H9 (cell line): Measurements from ENCODE around the gene NR3C2. TPM values are rescaled to one million over a fixed set of nuclear protein-coding genes. Genes with fewer than 3 reads are reported as not detected.

Experiments
- DNase-seq: peaks from one replicate; pipeline ENCODE4 v3.0.0-alpha.2; 2017
- H2AFZ ChIP-seq: one replicate; pipeline ENCODE4 v1.6.1; 2013; ENCODE audit warnings: mild to moderate bottlenecking, low read length, control low read depth, moderate library complexity
- H2AK5ac ChIP-seq: 2 replicates; pipeline ENCODE4 v1.6.1; 2013; ENCODE audit warnings: low read length, control low read depth, mixed read lengths; ENCODE audit not compliant: insufficient read length
- H2BK120ac ChIP-seq: one replicate; pipeline ENCODE4 v1.6.1; 2013; ENCODE audit warnings: low read depth, mild to moderate bottlenecking, low read length, control low read depth, inconsistent platforms; ENCODE audit not compliant: poor library complexity, severe bottlenecking
- H2BK12ac ChIP-seq: 2 replicates; pipeline ENCODE4 v1.6.1; 2013; ENCODE audit warnings: low read length, control low read depth, mixed read lengths, low read depth; ENCODE audit not compliant: insufficient read length
- H2BK15ac ChIP-seq: 2 replicates; pipeline ENCODE4 v1.6.1; 2013; ENCODE audit warnings: low read depth, low read length, control low read depth
- H2BK20ac ChIP-seq: one replicate; pipeline ENCODE4 v1.6.1; 2013; ENCODE audit warnings: low read depth, mild to moderate bottlenecking, low read length, control low read depth, inconsistent platforms; ENCODE audit not compliant: poor library complexity, severe bottlenecking
- H2BK5ac ChIP-seq: 2 replicates; pipeline ENCODE4 v1.6.1; 2013; ENCODE audit warnings: low read length, control low read depth, mixed read lengths; ENCODE audit not compliant: insufficient read length
- H3K14ac ChIP-seq: 2 replicates; pipeline ENCODE4 v1.6.1; 2013; ENCODE audit warnings: low read length, control low read depth; ENCODE audit not compliant: insufficient read depth
- H3K18ac ChIP-seq: 2 replicates; pipeline ENCODE4 v1.6.1; 2013; ENCODE audit warnings: low read depth, mild to moderate bottlenecking, mixed read lengths, low read length, control low read depth; ENCODE audit not compliant: insufficient read length
- H3K23ac ChIP-seq: 2 replicates; pipeline ENCODE4 v1.6.1; 2013; ENCODE audit warnings: low read length, control low read depth, mixed read lengths, low read depth; ENCODE audit not compliant: insufficient read length
- H3K23me2 ChIP-seq: 2 replicates; pipeline ENCODE4 v1.6.1; 2013; ENCODE audit warnings: low read depth, mild to moderate bottlenecking, mixed read lengths, low read length, control low read depth; ENCODE audit not compliant: insufficient read length, poor library complexity, severe bottlenecking
- H3K27ac ChIP-seq: 2 replicates; pipeline ENCODE4 v1.5.1; 2013; ENCODE audit warnings: low read length, control low read depth, mixed read lengths, low read depth; ENCODE audit not compliant: insufficient read length
- H3K27me3 ChIP-seq: 2 replicates; pipeline ENCODE4 v1.6.1; 2013; ENCODE audit warnings: low read length, control low read depth, inconsistent platforms; ENCODE audit not compliant: insufficient read depth
- H3K4ac ChIP-seq: 2 replicates; pipeline ENCODE4 v1.6.1; 2013; ENCODE audit warnings: low read depth, mild to moderate bottlenecking, control low read depth, inconsistent platforms, low read length, moderate library complexity
- H3K4me1 ChIP-seq: 2 replicates; pipeline ENCODE4 v1.6.1; 2013; ENCODE audit warnings: low read length, control low read depth, inconsistent platforms; ENCODE audit not compliant: insufficient read depth
- H3K4me2 ChIP-seq: 2 replicates; pipeline ENCODE4 v1.6.1; 2013; ENCODE audit warnings: low read length, control low read depth, mixed read lengths; ENCODE audit not compliant: insufficient read length, insufficient read depth
- H3K56ac ChIP-seq: 2 replicates; pipeline ENCODE4 v1.6.1; 2013; ENCODE audit warnings: low read depth, mild to moderate bottlenecking, mixed read lengths, low read length, control low read depth; ENCODE audit not compliant: insufficient read length
- H3K79me1 ChIP-seq: 2 replicates; pipeline ENCODE4 v1.6.1; 2013; ENCODE audit warnings: low read depth, mild to moderate bottlenecking, moderate library complexity, low read length, control low read depth, inconsistent platforms; ENCODE audit not compliant: insufficient read depth, poor library complexity, severe bottlenecking
- H3K79me2 ChIP-seq: 2 replicates; pipeline ENCODE4 v1.6.1; 2013; ENCODE audit warnings: low read length, control low read depth, inconsistent platforms; ENCODE audit not compliant: insufficient read depth
- H3K9ac ChIP-seq: 2 replicates; pipeline ENCODE4 v1.6.1; 2013; ENCODE audit warnings: low read length, control low read depth, mixed read lengths; ENCODE audit not compliant: insufficient read length; ENCODE audit errors: extremely low read depth
- H3K9me3 ChIP-seq: one replicate; pipeline ENCODE4 v1.6.1; 2013; ENCODE audit warnings: low read depth, low read length, inconsistent platforms; ENCODE audit not compliant: control insufficient read depth
- H3T11ph ChIP-seq: one replicate; pipeline ENCODE4 v1.6.1; 2013; ENCODE audit warnings: mild to moderate bottlenecking, low read length, control low read depth, inconsistent platforms
- H4K20me1 ChIP-seq: one replicate; pipeline ENCODE4 v1.6.1; 2013; ENCODE audit not compliant: control insufficient read depth, insufficient read length, insufficient read depth
- H4K5ac ChIP-seq: 2 replicates; pipeline ENCODE4 v1.6.1; 2013; ENCODE audit warnings: low read depth, mild to moderate bottlenecking, mixed read lengths, low read length, control low read depth; ENCODE audit not compliant: insufficient read length
- H4K8ac ChIP-seq: replicated peaks from 2 replicates; pipeline ENCODE4 v1.6.1; 2013; ENCODE audit warnings: low read length, control low read depth, mixed read lengths, low read depth; ENCODE audit not compliant: insufficient read length
- H4K91ac ChIP-seq: 2 replicates; pipeline ENCODE4 v1.6.1; 2013; ENCODE audit warnings: low read depth, mild to moderate bottlenecking, moderate library complexity, mixed read lengths, low read length, control low read depth; ENCODE audit not compliant: insufficient read length
- H3K27ac Mint-ChIP-seq, 3 experiments: 2 replicates in 2 of 3; 3 replicates in 1 of 3; pipeline ENCODE4 v1.8.0; 2020 to 2021; ENCODE audit warnings: mixed read lengths in 3 of 3, mild to moderate bottlenecking in 1 of 3, moderate library complexity in 1 of 3
- H3K27me3 Mint-ChIP-seq: 2 replicates; pipeline ENCODE4 v1.8.0; 2021; ENCODE audit warnings: low read depth, mild to moderate bottlenecking, moderate library complexity, mixed read lengths
- H3K36me3 Mint-ChIP-seq, 3 experiments: 2 replicates in 2 of 3; 3 replicates in 1 of 3; pipeline ENCODE4 v1.8.0; 2020 to 2021; ENCODE audit warnings: low read depth in 3 of 3, mixed read lengths in 3 of 3; ENCODE audit not compliant: insufficient read depth in 1 of 3
- H3K4me1 Mint-ChIP-seq, 2 experiments: 2 replicates each; pipeline ENCODE4 v1.8.0; 2020; ENCODE audit warnings: mixed read lengths in 2 of 2
- H3K4me3 Mint-ChIP-seq, 2 experiments: 2 replicates in 1 of 2; 3 replicates in 1 of 2; pipeline ENCODE4 v1.8.0; 2020 to 2021; ENCODE audit warnings: mild to moderate bottlenecking in 2 of 2, mixed read lengths in 2 of 2, moderate library complexity in 1 of 2
- H3K9me3 Mint-ChIP-seq, 2 experiments: 2 replicates in 1 of 2; 3 replicates in 1 of 2; pipeline ENCODE4 v1.8.0; 2020; ENCODE audit warnings: mild to moderate bottlenecking in 2 of 2, mixed read lengths in 2 of 2, moderate library complexity in 1 of 2
- CTCF ChIP-seq: fragments of 200-600 bp; sonication (generic); conservative IDR thresholded peaks from 3 replicates; pipeline ENCODE4 v1.8.0; 2021; ENCODE audit warnings: antibody characterized with exemption, mild to moderate bottlenecking
- WGBS: extraction: QIAGEN DNeasy Blood & Tissue Kit; methylation state at CpG from one replicate; pipeline ENCODE4 v1.1.7; 2013; ENCODE audit warnings: missing lambda C conversion rate, low lambda C conversion rate, mixed read lengths; ENCODE audit not compliant: insufficient read length; ENCODE audit errors: extremely low coverage; 5-methylcytosine and 5-hydroxymethylcytosine counted together
- total RNA-seq: library from RNA; stranded (reverse); gene quantifications from 2 replicates; pipeline ENCODE4 v1.2.1, GENCODE V29; 2021

Gene NR3C2
- total RNA-seq, 1 experiment from 2014 or later, result 1.4 TPM

DNA sequence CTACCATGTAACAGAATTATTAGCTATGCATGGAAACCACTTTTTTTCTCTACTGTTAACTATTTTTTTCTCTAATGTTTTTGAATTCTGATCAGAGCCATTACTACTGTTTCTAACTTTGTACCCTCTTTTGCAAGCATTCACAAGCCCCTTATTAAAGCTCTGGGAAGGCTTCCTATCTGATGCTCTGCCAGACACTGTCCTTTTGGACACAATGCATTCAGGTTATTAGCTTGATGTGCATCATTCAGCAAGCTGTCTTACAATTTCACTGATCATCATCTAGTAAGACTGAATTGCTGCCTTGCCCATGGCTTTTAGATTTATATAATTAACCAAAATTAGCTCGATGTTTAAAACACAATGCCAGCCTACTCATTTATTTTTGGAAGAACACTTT lies 155.1 kb downstream of the NR3C2 start:
- no peak overlapping the region for H4K5ac ChIP-seq
- no peaks in the 10 kb centered on the region for H3K79me1 ChIP-seq
- no peaks in the 10 kb centered on the region for H3K9me3 Mint-ChIP-seq
- no peak overlapping the region for H3K4me3 Mint-ChIP-seq
- no CpG with 5 or more reads among the region's 1 CpG for WGBS
- H2BK5ac ChIP-seq, result no peak overlapping the region
- H3K4me1 ChIP-seq, result no peaks in the 10 kb centered on the region
- no peak overlapping the region for H3K18ac ChIP-seq
- H3K4me2 ChIP-seq, result no peak overlapping the region
- no peak overlapping the region for H3K27ac Mint-ChIP-seq
- H3K9me3 ChIP-seq, result no peaks in the 10 kb centered on the region
- H3K79me2 ChIP-seq, result no peaks in the 10 kb centered on the region
- H3K23me2 ChIP-seq, result no peaks in the 10 kb centered on the region
- no peaks in the 10 kb centered on the region for H3K27me3 ChIP-seq
- peaks cover 3 to 5% of the 10 kb centered on the region in 2 experiments; a peak in 3 of 4 replicates for H3K4me1 Mint-ChIP-seq
- H3K27ac ChIP-seq, result no peak overlapping the region
- no peaks in the 10 kb centered on the region for H4K20me1 ChIP-seq
- H2BK15ac ChIP-seq, result no peak overlapping the region
- no peak overlapping the region for H2AFZ ChIP-seq
- no peaks in the 10 kb centered on the region for H3K36me3 Mint-ChIP-seq
- H4K91ac ChIP-seq, result no peak overlapping the region
- H3K23ac ChIP-seq, result no peak overlapping the region
- H3K9ac ChIP-seq, result no peak overlapping the region
- DNase-seq, result no peak
- no peak overlapping the region for H2BK12ac ChIP-seq
- H3K27me3 Mint-ChIP-seq, result no peaks in the 10 kb centered on the region
- no peak overlapping the region for H3K14ac ChIP-seq
- H2AK5ac ChIP-seq, result no peak overlapping the region
- H2BK120ac ChIP-seq, result no peak overlapping the region
- no peak overlapping the region for H2BK20ac ChIP-seq
- H4K8ac ChIP-seq, result no peak overlapping the region
- no peak overlapping the region for H3K4ac ChIP-seq
- H3T11ph ChIP-seq, result no peak overlapping the region
- no peak overlapping the region for H3K56ac ChIP-seq
- no peak for TF ChIP-seq CTCF
